Mucosa of rectum (tissue), 2 donors: ENCODE data around the gene SFT2D3.

ENCODE experiments used
- H3K27ac ChIP-seq, 2 donors: one replicate each; pipeline ENCODE4 v1.7.0; 2013; ENCODE audit warnings: inconsistent platforms in 2 of 2, low read depth in 2 of 2, low read length in 2 of 2
- H3K27me3 ChIP-seq, 2 donors: one replicate each; pipeline ENCODE4 v1.7.0; 2013; ENCODE audit warnings: low read length in 2 of 2; ENCODE audit not compliant: control insufficient read depth in 2 of 2, insufficient read depth in 2 of 2
- H3K36me3 ChIP-seq, 2 donors: one replicate each; pipeline ENCODE4 v1.7.0; 2013; ENCODE audit warnings: low read length in 2 of 2; ENCODE audit not compliant: control insufficient read depth in 2 of 2, insufficient read depth in 2 of 2
- H3K4me1 ChIP-seq, 2 donors: one replicate each; pipeline ENCODE4 v1.7.0; 2013; ENCODE audit warnings: low read length in 2 of 2, mild to moderate bottlenecking in 1 of 2; ENCODE audit not compliant: control insufficient read depth in 2 of 2, insufficient read depth in 2 of 2
- H3K4me3 ChIP-seq, 2 donors: one replicate each; pipeline ENCODE4 v1.7.0; 2013; ENCODE audit warnings: low read length in 2 of 2
- H3K9ac ChIP-seq, 2 donors: one replicate each; pipeline ENCODE4 v1.7.0; 2013; ENCODE audit warnings: low read length in 2 of 2, low read depth in 1 of 2, mild to moderate bottlenecking in 1 of 2
- H3K9me3 ChIP-seq, 2 donors: one replicate each; pipeline ENCODE4 v1.7.0; 2013; ENCODE audit warnings: low read length in 2 of 2; ENCODE audit not compliant: control insufficient read depth in 2 of 2
- donor health status: healthy.
- donor health status: Normal muscosa, but diverticular disease.

SFT2D3 gene

DNA sequence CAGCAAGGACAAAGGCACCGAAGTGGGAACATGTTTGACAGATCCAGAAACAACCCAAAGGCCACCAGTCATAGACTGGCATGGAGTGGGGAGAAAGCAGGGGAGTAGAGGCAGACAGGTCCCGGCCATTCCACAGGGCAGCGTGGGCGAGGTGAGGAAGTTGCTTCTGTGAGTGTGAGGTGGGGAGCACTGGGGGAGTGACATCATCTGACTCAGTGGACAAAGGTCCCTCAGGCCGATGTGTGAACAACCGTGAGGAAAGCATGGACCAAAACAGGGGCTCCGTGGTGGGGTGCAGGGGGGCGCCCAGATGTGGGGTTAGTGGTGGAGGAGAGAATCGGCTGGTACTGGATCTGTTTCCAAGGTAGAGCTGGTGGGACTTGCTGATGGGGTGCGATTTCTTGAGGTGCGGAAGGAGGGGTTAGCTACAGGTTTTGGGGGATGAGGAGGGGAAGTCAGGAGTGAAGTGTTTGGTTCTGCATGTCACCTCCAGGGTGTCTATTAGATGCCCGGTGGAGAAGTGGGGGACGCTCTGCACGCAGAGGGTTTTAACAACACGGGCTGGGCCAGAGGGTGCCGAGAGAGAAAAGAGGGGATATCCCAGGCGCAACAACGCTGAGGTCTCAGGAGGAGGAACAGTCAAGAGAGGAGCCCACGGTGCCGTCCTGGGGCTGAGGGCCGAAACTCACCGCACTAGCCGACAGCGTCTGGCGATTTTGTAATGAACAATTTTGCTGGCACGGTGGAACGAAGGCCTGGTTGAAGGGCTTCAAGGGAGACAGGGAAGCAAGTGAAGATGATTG, 2.5 kb upstream of the SFT2D3 start:
- no peaks in the 10 kb centered on the region for H3K27me3 ChIP-seq
- H3K36me3 ChIP-seq = peaks cover 0 to 4% of the 10 kb centered on the region in 2 donors
- H3K9ac ChIP-seq = no peak overlapping the region
- peaks cover 22% of the 10 kb centered on the region in 2 donors for H3K4me1 ChIP-seq
- H3K4me3 ChIP-seq = no peak overlapping the region
- H3K27ac ChIP-seq = no peak overlapping the region
- no peaks in the 10 kb centered on the region for H3K9me3 ChIP-seq

- peaks cover 0 to 12% of the 10 kb centered on the region in 2 donors for H3K36me3 ChIP-seq
- peaks cover 22% of the 10 kb centered on the region in 2 donors for H3K4me1 ChIP-seq
These were observed 637 bp upstream of the SFT2D3 start for GRCh38 chr2:127700527-127701192.

GRCh38 chr2:127701651-127702394, 526 bp downstream of the SFT2D3 start:
- Histone ChIP-seq H3K4me1 (peaks cover 22% of the 10 kb centered on the region in 2 donors), H3K27me3 (no peaks in the 10 kb centered on the region), H3K36me3 (peaks cover 3 to 22% of the 10 kb centered on the region in 2 donors), H3K4me3 (peak overlapping the region; percentile 74 to 93), H3K9me3 (no peaks in the 10 kb centered on the region), H3K27ac (peak overlapping the region; percentile 97), H3K9ac (peak overlapping the region; percentile 80 to 89)

More at GRCh38 chr2:127700527-127701192, 637 bp upstream of the SFT2D3 start:
- H3K9ac ChIP-seq = peak overlapping the region; percentile 89 to 97
- H3K27me3 ChIP-seq = no peaks in the 10 kb centered on the region
- no peaks in the 10 kb centered on the region for H3K9me3 ChIP-seq
- peak overlapping the region; percentile 97 for H3K27ac ChIP-seq
- H3K4me3 ChIP-seq = peak overlapping the region; percentile 74 to 93

GRCh38 chr2:127702395-127703009, 1.2 kb downstream of the SFT2D3 start:
- Histone ChIP-seq H3K27me3 (no peaks in the 10 kb centered on the region), H3K9ac (peak overlapping the region; percentile 80 to 89), H3K27ac (peak overlapping the region; percentile 97), H3K4me3 (peak overlapping the region; percentile 74 to 93), H3K9me3 (no peaks in the 10 kb centered on the region), H3K36me3 (peaks cover 6 to 26% of the 10 kb centered on the region in 2 donors), H3K4me1 (peaks cover 22% of the 10 kb centered on the region in 2 donors)

GRCh38 chr2:127703282-127703681, 2.0 kb downstream of the SFT2D3 start:
- peaks cover 14 to 31% of the 10 kb centered on the region in 2 donors for H3K36me3 ChIP-seq
- no peaks in the 10 kb centered on the region for H3K9me3 ChIP-seq
- no peak overlapping the region for H3K9ac ChIP-seq
- H3K4me3 ChIP-seq = no peak overlapping the region
- H3K4me1 ChIP-seq = peaks cover 22% of the 10 kb centered on the region in 2 donors
- H3K27ac ChIP-seq = no peak overlapping the region
- H3K27me3 ChIP-seq = no peaks in the 10 kb centered on the region

GRCh38 chr2:127704641-127705390, 3.5 kb downstream of the SFT2D3 start:
- H3K27ac ChIP-seq = no peak overlapping the region
- no peaks in the 10 kb centered on the region for H3K9me3 ChIP-seq
- H3K36me3 ChIP-seq = peaks cover 25 to 47% of the 10 kb centered on the region in 2 donors
- H3K4me3 ChIP-seq = no peak overlapping the region
- H3K4me1 ChIP-seq = peaks cover 22% of the 10 kb centered on the region in 2 donors
- H3K27me3 ChIP-seq = no peaks in the 10 kb centered on the region
- no peak overlapping the region for H3K9ac ChIP-seq

GRCh38 chr2:127705391-127706065, 4.2 kb downstream of the SFT2D3 start:
- no peak overlapping the region for H3K9ac ChIP-seq
- peaks cover 32 to 53% of the 10 kb centered on the region in 2 donors for H3K36me3 ChIP-seq
- peaks cover 19% of the 10 kb centered on the region in 2 donors for H3K4me1 ChIP-seq

GRCh38 chr2:127706215-127706990, 5.1 kb downstream of the SFT2D3 start:
- peaks cover 12 to 15% of the 10 kb centered on the region in 2 donors for H3K4me1 ChIP-seq
- no peak overlapping the region for H3K27ac ChIP-seq
- H3K9ac ChIP-seq = no peak overlapping the region
- no peaks in the 10 kb centered on the region for H3K27me3 ChIP-seq
- H3K4me3 ChIP-seq = no peak overlapping the region
- peaks cover 33 to 55% of the 10 kb centered on the region in 2 donors for H3K36me3 ChIP-seq
- no peaks in the 10 kb centered on the region for H3K9me3 ChIP-seq

More at GRCh38 chr2:127705391-127706065, 4.2 kb downstream of the SFT2D3 start:
- no peak overlapping the region for H3K27ac ChIP-seq
- no peaks in the 10 kb centered on the region for H3K27me3 ChIP-seq
- no peak overlapping the region for H3K4me3 ChIP-seq
- no peaks in the 10 kb centered on the region for H3K9me3 ChIP-seq
